ENCODE measurements around the gene ABHD12B.

The ABHD12B gene

GRCh38 chr14:50920482-50921230, 48.8 kb downstream of the ABHD12B start:
- H3K4me3 ChIP-seq = no peak overlapping the region
- no peak for DNase-seq (ENCODE audit: low spot score)
- TF ChIP-seq, protein P1, sequence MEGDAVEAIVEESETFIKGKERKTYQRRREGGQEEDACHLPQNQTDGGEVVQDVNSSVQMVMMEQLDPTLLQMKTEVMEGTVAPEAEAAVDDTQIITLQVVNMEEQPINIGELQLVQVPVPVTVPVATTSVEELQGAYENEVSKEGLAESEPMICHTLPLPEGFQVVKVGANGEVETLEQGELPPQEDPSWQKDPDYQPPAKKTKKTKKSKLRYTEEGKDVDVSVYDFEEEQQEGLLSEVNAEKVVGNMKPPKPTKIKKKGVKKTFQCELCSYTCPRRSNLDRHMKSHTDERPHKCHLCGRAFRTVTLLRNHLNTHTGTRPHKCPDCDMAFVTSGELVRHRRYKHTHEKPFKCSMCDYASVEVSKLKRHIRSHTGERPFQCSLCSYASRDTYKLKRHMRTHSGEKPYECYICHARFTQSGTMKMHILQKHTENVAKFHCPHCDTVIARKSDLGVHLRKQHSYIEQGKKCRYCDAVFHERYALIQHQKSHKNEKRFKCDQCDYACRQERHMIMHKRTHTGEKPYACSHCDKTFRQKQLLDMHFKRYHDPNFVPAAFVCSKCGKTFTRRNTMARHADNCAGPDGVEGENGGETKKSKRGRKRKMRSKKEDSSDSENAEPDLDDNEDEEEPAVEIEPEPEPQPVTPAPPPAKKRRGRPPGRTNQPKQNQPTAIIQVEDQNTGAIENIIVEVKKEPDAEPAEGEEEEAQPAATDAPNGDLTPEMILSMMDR (IDR thresholded peaks at IDR 0.05) = no peak
- H3K27ac ChIP-seq = no peak overlapping the region

DNA sequence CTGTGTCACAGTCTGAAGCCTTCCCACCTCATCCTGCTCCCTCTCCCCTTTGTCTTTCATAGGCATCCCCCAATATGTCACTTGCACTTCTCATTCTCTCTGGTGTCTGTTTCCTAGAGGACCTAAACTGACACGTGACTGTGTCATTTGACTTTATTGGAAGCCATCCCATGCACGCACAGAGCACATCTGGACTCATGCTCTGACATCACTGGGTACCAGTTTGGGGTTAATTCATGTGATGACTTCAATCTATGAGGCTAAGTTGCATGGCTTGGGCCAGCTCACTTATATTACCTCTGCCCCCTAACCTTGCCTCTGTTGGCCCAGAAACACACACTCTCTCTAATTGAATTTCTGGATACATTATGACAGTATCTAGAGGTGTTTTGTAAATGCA, 51.0 kb downstream of the ABHD12B start:
- Histone ChIP-seq H3K4me3 (no peak overlapping the region), H3K27ac (no peak overlapping the region)
- no peak for DNase-seq (ENCODE audit: low spot score)
- TF ChIP-seq, protein P1 (IDR thresholded peaks at IDR 0.05) = no peak

DNA sequence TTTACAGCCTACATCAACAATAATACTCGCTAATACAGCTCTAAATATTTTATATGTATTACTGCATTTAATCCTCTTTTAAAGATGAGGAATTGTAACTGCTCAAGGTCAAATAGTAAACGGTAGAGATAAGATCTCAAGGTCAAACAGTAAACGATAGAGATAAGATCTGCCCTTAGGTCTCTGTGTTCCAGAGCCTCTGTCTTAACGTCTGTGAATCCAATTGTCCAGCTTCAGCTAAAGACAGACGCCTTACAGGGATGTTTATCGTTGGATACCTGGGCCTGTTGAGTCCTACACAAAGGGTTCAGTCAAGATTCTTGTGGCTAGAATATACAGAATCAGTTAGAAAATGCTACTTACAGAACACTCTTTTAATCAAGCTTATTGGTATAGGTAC, 52.4 kb downstream of the ABHD12B start:
- TF ChIP-seq, protein P1 (IDR thresholded peaks at IDR 0.05) = no peak
- no peak overlapping the region for H3K27ac ChIP-seq
- DNase-seq (ENCODE audit: low spot score) = no peak
- H3K4me3 ChIP-seq = no peak overlapping the region

GRCh38 chr14:50924843-50925242, 53.0 kb downstream of the ABHD12B start:
- TF ChIP-seq, protein P1 (IDR thresholded peaks at IDR 0.05) = no peak
- DNase-seq (ENCODE audit: low spot score) = no peak
- Histone ChIP-seq H3K27ac (no peak overlapping the region), H3K4me3 (no peak overlapping the region)

DNA sequence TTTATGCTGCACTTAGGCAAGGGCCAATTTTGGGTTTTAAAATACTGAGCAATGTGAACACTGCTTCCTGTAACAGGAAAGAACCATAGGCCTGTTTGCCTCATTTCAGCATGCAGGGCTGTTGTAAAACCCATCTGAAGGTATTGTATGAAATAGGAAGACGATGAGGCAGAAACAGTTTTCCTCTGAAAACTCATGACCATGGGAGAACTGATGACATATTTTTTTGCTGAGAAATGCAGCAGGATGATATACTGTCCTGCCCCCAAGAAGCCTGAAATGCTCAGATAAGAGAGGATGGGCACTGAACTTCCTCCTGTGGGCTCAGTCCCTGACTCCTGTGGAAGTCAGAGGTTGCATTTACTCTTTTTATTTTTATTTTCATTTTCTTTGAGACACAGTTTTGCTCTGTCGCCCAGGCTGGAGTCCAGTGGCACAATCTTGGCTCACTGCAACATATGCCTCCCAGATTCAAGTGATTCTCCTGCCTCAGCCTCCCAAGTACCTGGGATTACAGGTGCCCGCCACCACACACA, 55.1 kb downstream of the ABHD12B start:
- TF ChIP-seq, protein P1 (IDR thresholded peaks at IDR 0.05) = no peak
- H3K4me3 ChIP-seq = no peak overlapping the region
- DNase-seq (ENCODE audit: low spot score) = no peak
- peak overlapping the region in 1 of 2 donors; percentile 36 for H3K27ac ChIP-seq

- no peak for DNase-seq (ENCODE audit: low spot score)
- peak overlapping the region in 1 of 2 donors; percentile 35 for H3K27ac ChIP-seq
- TF ChIP-seq, protein P1 (IDR thresholded peaks at IDR 0.05) = no peak
- no peak overlapping the region for H3K4me3 ChIP-seq
These were observed 56.3 kb downstream of the ABHD12B start for GRCh38 chr14:50928002-50928635.
